GM12864 (cell line): ENCODE data around the gene CYSTM1.

Experiments
- DNase-seq: peaks from one replicate; pipeline ENCODE4 v3.0.0-alpha.2; 2011; ENCODE audit warnings: low read depth
- H3K4me3 ChIP-seq: 2 replicates; pipeline ENCODE4 v1.5.1; 2011; ENCODE audit warnings: mild to moderate bottlenecking, low read depth, low read length, control low read depth
- TF ChIP-seq, protein P1 (sequence below): IDR thresholded peaks from 2 replicates; pipeline ENCODE4 v1.5.1; 2011; ENCODE audit warnings: low read depth, mild to moderate bottlenecking, moderate library complexity, low read length, control low read depth, inconsistent platforms; ENCODE audit errors: missing control alignments

The CYSTM1 gene

GRCh38 chr5:140286424-140286823 lies 111.4 kb downstream of the CYSTM1 start:
- DNase-seq = no peak
- no peak overlapping the region for H3K4me3 ChIP-seq
- TF ChIP-seq, protein P1, sequence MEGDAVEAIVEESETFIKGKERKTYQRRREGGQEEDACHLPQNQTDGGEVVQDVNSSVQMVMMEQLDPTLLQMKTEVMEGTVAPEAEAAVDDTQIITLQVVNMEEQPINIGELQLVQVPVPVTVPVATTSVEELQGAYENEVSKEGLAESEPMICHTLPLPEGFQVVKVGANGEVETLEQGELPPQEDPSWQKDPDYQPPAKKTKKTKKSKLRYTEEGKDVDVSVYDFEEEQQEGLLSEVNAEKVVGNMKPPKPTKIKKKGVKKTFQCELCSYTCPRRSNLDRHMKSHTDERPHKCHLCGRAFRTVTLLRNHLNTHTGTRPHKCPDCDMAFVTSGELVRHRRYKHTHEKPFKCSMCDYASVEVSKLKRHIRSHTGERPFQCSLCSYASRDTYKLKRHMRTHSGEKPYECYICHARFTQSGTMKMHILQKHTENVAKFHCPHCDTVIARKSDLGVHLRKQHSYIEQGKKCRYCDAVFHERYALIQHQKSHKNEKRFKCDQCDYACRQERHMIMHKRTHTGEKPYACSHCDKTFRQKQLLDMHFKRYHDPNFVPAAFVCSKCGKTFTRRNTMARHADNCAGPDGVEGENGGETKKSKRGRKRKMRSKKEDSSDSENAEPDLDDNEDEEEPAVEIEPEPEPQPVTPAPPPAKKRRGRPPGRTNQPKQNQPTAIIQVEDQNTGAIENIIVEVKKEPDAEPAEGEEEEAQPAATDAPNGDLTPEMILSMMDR = no peak

DNA sequence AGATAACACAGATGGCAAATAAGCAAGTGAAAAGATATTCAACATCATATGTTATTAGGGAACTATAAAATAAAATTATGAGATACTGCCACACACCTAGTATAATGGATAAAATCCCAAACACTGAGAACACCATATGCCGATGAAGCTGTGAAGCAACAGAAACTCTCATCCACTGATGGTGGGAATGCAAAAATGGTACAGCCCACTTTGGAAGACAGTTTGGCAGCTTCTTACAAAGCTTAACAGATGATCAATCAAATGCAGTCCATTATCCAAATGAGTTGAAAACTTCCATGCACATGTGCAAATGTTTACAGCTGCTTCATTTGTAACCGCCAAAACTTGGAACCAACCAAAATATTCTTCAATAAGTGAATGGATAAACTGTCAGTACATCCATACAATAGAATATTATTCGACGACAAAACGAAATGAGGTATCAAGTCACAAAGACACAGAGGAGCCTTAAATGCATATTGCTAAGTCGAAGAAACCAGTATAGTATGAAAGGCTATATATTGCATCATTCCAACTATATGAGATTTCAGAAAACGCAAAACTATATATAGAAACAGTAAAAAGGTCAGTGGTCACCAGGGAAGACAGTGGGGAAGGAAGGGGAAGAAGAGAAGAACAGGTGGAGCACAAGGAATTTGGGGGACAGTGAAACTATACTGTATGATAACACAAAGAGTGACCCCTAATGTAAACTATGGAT lies 113.0 kb downstream of the CYSTM1 start:
- DNase-seq = no peak
- TF ChIP-seq, protein P1 = no peak

DNA sequence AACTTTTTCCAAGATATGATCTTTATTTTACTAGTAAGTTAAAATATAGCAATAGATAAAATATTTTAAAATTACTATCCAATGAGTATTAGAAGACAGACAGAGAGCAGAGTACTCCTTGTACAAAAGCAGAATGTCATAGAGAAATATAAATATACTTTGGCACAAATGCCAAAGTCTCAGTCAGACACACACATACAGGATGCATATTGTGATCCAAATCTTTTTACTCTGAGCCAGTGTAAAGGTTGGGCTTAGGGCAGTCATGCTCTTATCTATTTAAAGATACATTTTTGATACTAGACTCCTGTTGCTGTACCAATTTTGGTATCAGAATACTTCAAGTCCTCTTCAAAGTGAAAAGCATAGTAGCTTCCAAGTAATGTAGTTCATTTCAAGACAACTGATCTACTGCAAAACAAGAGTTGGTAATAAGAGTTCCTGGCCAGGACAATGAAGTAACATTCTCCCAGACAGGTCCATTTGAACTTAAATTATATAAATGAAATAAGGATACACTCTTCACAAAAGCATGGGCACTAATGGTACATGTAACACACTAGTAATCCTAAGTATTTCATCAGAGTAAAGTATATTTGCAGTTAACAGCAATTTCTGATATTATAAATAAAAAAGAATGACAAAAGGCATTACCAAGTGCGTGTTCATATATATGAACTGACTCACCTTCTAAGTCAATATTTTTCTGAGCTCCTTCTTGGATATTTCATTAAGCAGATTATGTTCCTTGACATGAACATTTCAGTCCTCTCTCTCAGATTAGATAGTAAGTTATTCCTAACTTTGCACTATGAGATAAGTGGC lies 117.4 kb downstream of the CYSTM1 start:
- TF ChIP-seq, protein P1 = no peak
- no peak for DNase-seq
- no peak overlapping the region for H3K4me3 ChIP-seq

More for the DNA sequence above, 113.0 kb downstream of the CYSTM1 start:
- H3K4me3 ChIP-seq = no peak overlapping the region
